Spleen (tissue), 7 donors: Measurements from ENCODE around the gene PHKB.

Experiments used
- CTCF ChIP-seq, 11 experiments: fragments of 200-600 bp in 7 of 11; fragments of 450-650 bp in 4 of 11; sonication (generic) in 4 of 11; IDR thresholded peaks in 8 of 11; conservative IDR thresholded peaks in 3 of 11; 1 replicate in 7 of 11; 2 replicates in 4 of 11; pipeline versions ENCODE4 v1.4.0 to v1.8.0; 2016 to 2021; ENCODE audit warnings: antibody characterized with exemption in 11 of 11, inconsistent platforms in 4 of 11, mild to moderate bottlenecking in 1 of 11
- POLR2A ChIP-seq, 3 donors: fragments of 450-650 bp; IDR thresholded peaks; one replicate each; pipeline ENCODE4 v1.5.1; 2017; ENCODE audit warnings: antibody characterized with exemption in 3 of 3, mild to moderate bottlenecking in 1 of 3
- POLR2AphosphoS5 ChIP-seq, 3 donors: sonication (generic); formaldehyde crosslinking; IDR thresholded peaks; one replicate each; pipeline ENCODE4 v1.5.1; 2017; ENCODE audit warnings: antibody characterized with exemption in 3 of 3
- donor health status: DM: no; HTN: no; CAD: no; lungs with moderate emphysema.
- donor health status: DM: no; HTN: no; CAD: no.
- donor health status: DM: no; HTN: no; CAD: no.

GRCh38 chr16:47470810-47471209 is 9.7 kb downstream of the PHKB start:
- no peak for TF ChIP-seq POLR2AphosphoS5 (IDR thresholded peaks at IDR 0.05)
- no peak for TF ChIP-seq CTCF (IDR thresholded peaks at IDR 0.05 in 8 of 11, conservative IDR thresholded peaks at IDR 0.05 in 3 of 11)
- TF ChIP-seq POLR2A (IDR thresholded peaks at IDR 0.05), result no peak
